Measurements from ENCODE around the gene COL1A1. TPM values are rescaled to one million over a fixed set of nuclear protein-coding genes. Genes with fewer than 3 reads are reported as not detected.

The COL1A1 gene
- total and polyA plus RNA-seq, 2 of the 13 experiments (the other 11 are each of a cell fraction or from before 2014, with no cell fraction given), result 0.05 TPM; not detected in 1

DNA sequence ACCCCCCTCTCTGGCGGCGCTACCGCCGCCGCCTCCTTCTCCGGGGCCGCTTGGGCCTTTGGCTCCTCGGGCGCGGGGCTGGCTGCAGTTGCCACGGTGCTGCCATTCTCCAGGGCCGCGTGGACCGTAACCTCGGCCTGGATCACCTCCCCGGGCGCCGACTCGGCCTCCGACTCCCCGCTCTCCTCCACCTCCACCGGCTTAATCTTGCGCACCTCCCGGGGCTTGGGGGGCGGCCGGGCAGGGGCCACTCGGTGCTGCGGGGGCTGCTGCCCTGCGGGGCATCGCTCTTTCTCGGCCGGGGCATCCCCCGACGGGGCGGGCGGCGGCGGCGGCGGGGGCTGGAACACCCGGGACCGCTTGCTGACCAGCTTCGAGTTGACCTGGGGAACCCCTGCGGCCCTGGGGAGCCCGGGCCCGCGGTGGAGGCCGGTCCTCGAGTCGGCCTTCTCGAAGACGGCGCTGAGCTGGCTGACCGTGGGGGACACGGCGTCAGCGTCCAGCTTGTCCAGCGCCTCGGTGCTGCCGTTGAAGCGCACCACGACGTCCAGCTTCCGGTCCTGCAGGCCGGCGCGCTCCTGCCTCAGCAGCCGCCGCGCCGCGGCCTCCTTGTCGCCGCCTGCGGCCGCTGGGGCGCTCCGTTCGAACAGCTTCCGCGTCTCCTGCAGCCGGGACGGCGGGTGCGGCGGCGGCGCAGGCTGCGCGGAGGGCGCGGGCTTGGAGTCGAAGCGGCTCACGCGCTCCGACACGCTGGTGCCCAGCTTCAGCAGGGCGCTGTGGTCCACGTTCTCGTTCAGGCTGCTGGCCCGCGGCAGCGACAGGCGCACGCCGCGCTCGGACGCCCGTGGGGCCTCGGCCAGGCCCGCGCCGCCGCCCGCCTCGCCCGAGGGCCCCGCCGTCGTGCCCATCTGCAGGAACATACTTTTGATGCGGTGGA, 51.7 kb downstream of the COL1A1 start (continued):
- TF ChIP-seq, protein P1, sequence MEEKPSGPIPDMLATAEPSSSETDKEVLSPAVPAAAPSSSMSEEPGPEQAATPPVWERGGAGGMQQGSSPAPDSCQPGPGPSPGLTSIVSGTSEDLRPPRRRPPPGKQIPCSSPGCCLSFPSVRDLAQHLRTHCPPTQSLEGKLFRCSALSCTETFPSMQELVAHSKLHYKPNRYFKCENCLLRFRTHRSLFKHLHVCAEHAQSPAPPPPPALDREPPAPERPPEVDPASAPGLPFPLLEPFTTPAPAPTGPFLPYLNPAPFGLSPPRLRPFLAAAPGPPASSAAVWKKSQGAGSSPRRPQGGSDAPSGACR (CRISPR knock-in tag; IDR thresholded peaks at IDR 0.05), result no peak
- TF ChIP-seq ZNF446 (CRISPR knock-in tag; IDR thresholded peaks at IDR 0.05) (no peak; the same call in 1 of the 2 replicates), NFE2 (CRISPR knock-in tag; IDR thresholded peaks at IDR 0.05) (no peak), RFX5 (IDR thresholded peaks at IDR 0.05; ENCODE audit: low read depth, low read length) (no peak), STAG1 (CRISPR knock-in tag; IDR thresholded peaks at IDR 0.05) (no peak), ZNF331 (CRISPR knock-in tag; IDR thresholded peaks at IDR 0.05) (no peak), SNAPC2 (CRISPR knock-in tag; IDR thresholded peaks at IDR 0.05) (no peak; the same call in 1 of the 2 replicates), TAF1 (CRISPR knock-in tag; IDR thresholded peaks at IDR 0.05) (no peak), ZNF354B (CRISPR knock-in tag; IDR thresholded peaks at IDR 0.05) (no peak), ZNF550 (CRISPR knock-in tag; IDR thresholded peaks at IDR 0.05; ENCODE audit: borderline replicate concordance) (no peak), KLF12 (CRISPR knock-in tag; IDR thresholded peaks at IDR 0.05; ENCODE audit: borderline replicate concordance) (no peak)
- TF ChIP-seq, protein P2, sequence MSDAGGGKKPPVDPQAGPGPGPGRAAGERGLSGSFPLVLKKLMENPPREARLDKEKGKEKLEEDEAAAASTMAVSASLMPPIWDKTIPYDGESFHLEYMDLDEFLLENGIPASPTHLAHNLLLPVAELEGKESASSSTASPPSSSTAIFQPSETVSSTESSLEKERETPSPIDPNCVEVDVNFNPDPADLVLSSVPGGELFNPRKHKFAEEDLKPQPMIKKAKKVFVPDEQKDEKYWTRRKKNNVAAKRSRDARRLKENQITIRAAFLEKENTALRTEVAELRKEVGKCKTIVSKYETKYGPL (CRISPR knock-in tag; IDR thresholded peaks at IDR 0.05), result no peak
- TF ChIP-seq, protein P3, sequence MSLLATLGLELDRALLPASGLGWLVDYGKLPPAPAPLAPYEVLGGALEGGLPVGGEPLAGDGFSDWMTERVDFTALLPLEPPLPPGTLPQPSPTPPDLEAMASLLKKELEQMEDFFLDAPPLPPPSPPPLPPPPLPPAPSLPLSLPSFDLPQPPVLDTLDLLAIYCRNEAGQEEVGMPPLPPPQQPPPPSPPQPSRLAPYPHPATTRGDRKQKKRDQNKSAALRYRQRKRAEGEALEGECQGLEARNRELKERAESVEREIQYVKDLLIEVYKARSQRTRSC (CRISPR knock-in tag; IDR thresholded peaks at IDR 0.05; ENCODE audit: low read depth), result no peak
- TF ChIP-seq, protein P4, sequence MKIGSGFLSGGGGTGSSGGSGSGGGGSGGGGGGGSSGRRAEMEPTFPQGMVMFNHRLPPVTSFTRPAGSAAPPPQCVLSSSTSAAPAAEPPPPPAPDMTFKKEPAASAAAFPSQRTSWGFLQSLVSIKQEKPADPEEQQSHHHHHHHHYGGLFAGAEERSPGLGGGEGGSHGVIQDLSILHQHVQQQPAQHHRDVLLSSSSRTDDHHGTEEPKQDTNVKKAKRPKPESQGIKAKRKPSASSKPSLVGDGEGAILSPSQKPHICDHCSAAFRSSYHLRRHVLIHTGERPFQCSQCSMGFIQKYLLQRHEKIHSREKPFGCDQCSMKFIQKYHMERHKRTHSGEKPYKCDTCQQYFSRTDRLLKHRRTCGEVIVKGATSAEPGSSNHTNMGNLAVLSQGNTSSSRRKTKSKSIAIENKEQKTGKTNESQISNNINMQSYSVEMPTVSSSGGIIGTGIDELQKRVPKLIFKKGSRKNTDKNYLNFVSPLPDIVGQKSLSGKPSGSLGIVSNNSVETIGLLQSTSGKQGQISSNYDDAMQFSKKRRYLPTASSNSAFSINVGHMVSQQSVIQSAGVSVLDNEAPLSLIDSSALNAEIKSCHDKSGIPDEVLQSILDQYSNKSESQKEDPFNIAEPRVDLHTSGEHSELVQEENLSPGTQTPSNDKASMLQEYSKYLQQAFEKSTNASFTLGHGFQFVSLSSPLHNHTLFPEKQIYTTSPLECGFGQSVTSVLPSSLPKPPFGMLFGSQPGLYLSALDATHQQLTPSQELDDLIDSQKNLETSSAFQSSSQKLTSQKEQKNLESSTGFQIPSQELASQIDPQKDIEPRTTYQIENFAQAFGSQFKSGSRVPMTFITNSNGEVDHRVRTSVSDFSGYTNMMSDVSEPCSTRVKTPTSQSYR (CRISPR knock-in tag; IDR thresholded peaks at IDR 0.05; ENCODE audit: borderline replicate concordance), result no peak
- TF ChIP-seq, protein P5, sequence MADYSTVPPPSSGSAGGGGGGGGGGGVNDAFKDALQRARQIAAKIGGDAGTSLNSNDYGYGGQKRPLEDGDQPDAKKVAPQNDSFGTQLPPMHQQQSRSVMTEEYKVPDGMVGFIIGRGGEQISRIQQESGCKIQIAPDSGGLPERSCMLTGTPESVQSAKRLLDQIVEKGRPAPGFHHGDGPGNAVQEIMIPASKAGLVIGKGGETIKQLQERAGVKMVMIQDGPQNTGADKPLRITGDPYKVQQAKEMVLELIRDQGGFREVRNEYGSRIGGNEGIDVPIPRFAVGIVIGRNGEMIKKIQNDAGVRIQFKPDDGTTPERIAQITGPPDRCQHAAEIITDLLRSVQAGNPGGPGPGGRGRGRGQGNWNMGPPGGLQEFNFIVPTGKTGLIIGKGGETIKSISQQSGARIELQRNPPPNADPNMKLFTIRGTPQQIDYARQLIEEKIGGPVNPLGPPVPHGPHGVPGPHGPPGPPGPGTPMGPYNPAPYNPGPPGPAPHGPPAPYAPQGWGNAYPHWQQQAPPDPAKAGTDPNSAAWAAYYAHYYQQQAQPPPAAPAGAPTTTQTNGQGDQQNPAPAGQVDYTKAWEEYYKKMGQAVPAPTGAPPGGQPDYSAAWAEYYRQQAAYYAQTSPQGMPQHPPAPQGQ (CRISPR knock-in tag; IDR thresholded peaks at IDR 0.05; ENCODE audit: borderline replicate concordance), result no peak
- TF ChIP-seq, protein P6, sequence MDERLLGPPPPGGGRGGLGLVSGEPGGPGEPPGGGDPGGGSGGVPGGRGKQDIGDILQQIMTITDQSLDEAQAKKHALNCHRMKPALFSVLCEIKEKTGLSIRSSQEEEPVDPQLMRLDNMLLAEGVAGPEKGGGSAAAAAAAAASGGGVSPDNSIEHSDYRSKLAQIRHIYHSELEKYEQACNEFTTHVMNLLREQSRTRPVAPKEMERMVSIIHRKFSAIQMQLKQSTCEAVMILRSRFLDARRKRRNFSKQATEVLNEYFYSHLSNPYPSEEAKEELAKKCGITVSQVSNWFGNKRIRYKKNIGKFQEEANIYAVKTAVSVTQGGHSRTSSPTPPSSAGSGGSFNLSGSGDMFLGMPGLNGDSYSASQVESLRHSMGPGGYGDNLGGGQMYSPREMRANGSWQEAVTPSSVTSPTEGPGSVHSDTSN (CRISPR knock-in tag; IDR thresholded peaks at IDR 0.05), result no peak
- TF ChIP-seq, protein P7, sequence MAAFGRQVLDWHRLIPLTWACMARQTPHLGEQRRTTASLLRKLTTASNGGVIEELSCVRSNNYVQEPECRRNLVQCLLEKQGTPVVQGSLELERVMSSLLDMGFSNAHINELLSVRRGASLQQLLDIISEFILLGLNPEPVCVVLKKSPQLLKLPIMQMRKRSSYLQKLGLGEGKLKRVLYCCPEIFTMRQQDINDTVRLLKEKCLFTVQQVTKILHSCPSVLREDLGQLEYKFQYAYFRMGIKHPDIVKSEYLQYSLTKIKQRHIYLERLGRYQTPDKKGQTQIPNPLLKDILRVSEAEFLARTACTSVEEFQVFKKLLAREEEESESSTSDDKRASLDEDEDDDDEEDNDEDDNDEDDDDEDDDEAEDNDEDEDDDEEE (CRISPR knock-in tag; IDR thresholded peaks at IDR 0.05), result no peak
